ENCODE results near the gene ERGIC1. TPM values are rescaled to one million over a fixed set of nuclear protein-coding genes. Genes with fewer than 3 reads are reported as not detected.
"Not testable (repeated sequence)": the region's sequence is repeated elsewhere in the genome, so short reads cannot be mapped to it uniquely, and the experiment has no call there.

ERGIC1 gene
- total and polyA plus RNA-seq, 4 donors: 46.2 to 110 (median 88.6) TPM

DNA sequence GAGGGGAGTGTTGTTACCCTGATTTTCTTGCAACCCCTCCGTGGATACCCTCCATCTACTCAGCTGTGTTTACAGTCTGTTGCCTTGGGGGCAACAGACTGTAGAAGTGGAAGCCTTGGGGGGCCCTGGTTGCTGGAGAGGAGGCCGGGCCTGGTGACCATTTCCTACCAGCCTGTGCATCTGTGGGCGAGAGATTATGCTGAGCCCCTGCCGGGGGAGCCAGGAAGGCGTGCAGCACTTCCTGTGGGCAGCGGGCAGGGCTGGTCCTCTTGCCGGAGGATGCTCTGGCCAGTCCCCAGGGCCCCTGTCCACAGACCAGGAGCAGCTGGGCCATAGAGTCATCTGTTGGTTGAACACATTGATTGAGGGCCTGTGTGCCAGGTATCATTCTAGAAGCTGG, 11.1 kb downstream of the ERGIC1 start:
- no peaks in the 10 kb centered on the region for H3K9me3 ChIP-seq (ENCODE audit: control insufficient read depth, insufficient read depth, low read length)
- H3K27ac ChIP-seq (ENCODE audit: low read depth, low read length): no peak overlapping the region
- H3K4me3 ChIP-seq (ENCODE audit: low read depth, low read length): no peak overlapping the region
- WGBS (ENCODE audit: insufficient coverage): 85% methylated on average over 6 of the region's 7 CpGs
- peaks cover 20% of the 10 kb centered on the region for H3K4me1 ChIP-seq (ENCODE audit: control insufficient read depth, insufficient read depth, low read length)
- no peaks in the 10 kb centered on the region for H3K27me3 ChIP-seq (ENCODE audit: control insufficient read depth, insufficient read depth, low read length)
- no peak for DNase-seq (ENCODE audit: low read depth in 4 of 6, low spot score in 6 of 6)
- peaks cover 17% of the 10 kb centered on the region for H3K36me3 ChIP-seq (ENCODE audit: control insufficient read depth, insufficient read depth, low read length)

- DNase-seq (ENCODE audit: low read depth in 4 of 6, low spot score in 6 of 6): no peak
- Histone ChIP-seq H3K9me3 (ENCODE audit: control insufficient read depth, insufficient read depth, low read length) (no peaks in the 10 kb centered on the region), H3K4me3 (ENCODE audit: low read depth, low read length) (no peak overlapping the region), H3K27ac (ENCODE audit: low read depth, low read length) (no peak overlapping the region), H3K36me3 (ENCODE audit: control insufficient read depth, insufficient read depth, low read length) (peaks cover 17% of the 10 kb centered on the region), H3K27me3 (ENCODE audit: control insufficient read depth, insufficient read depth, low read length) (no peaks in the 10 kb centered on the region), H3K4me1 (ENCODE audit: control insufficient read depth, insufficient read depth, low read length) (peaks cover 17% of the 10 kb centered on the region)
- 96% methylated on average over 4 of the region's 5 CpGs for WGBS (ENCODE audit: insufficient coverage)
These were observed 11.5 kb downstream of the ERGIC1 start for GRCh38 chr5:172845576-172845975.

DNA sequence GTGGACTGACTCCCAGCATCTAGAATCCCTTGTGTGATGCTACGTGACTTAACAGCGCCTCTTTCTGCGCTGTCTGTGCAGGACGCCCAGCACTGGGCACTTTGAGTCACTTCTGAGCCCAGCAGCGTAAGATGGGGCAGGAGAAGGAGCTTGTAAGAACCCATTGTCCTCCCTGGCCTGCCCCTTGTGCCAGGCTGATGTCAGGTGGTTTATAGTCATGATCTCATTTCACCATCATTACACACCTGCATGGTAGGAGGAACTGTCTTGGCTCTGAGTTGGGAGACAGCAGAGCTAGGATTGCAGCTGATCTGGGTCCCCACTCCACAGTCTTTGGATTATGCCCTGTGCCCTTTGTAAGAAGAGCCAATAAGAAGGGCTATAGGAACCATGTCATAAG, 12.2 kb downstream of the ERGIC1 start:
- 95% methylated on average over 5 of the region's 5 CpGs for WGBS (ENCODE audit: insufficient coverage)
- Histone ChIP-seq H3K27ac (ENCODE audit: low read depth, low read length) (no peak overlapping the region), H3K4me3 (ENCODE audit: low read depth, low read length) (no peak overlapping the region), H3K4me1 (ENCODE audit: control insufficient read depth, insufficient read depth, low read length) (peaks cover 14% of the 10 kb centered on the region), H3K36me3 (ENCODE audit: control insufficient read depth, insufficient read depth, low read length) (peaks cover 17% of the 10 kb centered on the region), H3K27me3 (ENCODE audit: control insufficient read depth, insufficient read depth, low read length) (no peaks in the 10 kb centered on the region), H3K9me3 (ENCODE audit: control insufficient read depth, insufficient read depth, low read length) (no peaks in the 10 kb centered on the region)
- no peak for DNase-seq (ENCODE audit: low read depth in 4 of 6, low spot score in 6 of 6)

GRCh38 chr5:172846677-172847076, 12.6 kb downstream of the ERGIC1 start:
- Histone ChIP-seq H3K4me1 (ENCODE audit: control insufficient read depth, insufficient read depth, low read length) (peaks cover 14% of the 10 kb centered on the region), H3K27ac (ENCODE audit: low read depth, low read length) (no peak overlapping the region), H3K4me3 (ENCODE audit: low read depth, low read length) (no peak overlapping the region), H3K36me3 (ENCODE audit: control insufficient read depth, insufficient read depth, low read length) (peaks cover 17% of the 10 kb centered on the region), H3K27me3 (ENCODE audit: control insufficient read depth, insufficient read depth, low read length) (no peaks in the 10 kb centered on the region), H3K9me3 (ENCODE audit: control insufficient read depth, insufficient read depth, low read length) (no peaks in the 10 kb centered on the region)
- 53% methylated on average over 3 of the region's 4 CpGs for WGBS (ENCODE audit: insufficient coverage)
- DNase-seq (ENCODE audit: low read depth in 4 of 6, low spot score in 6 of 6): no peak

DNA sequence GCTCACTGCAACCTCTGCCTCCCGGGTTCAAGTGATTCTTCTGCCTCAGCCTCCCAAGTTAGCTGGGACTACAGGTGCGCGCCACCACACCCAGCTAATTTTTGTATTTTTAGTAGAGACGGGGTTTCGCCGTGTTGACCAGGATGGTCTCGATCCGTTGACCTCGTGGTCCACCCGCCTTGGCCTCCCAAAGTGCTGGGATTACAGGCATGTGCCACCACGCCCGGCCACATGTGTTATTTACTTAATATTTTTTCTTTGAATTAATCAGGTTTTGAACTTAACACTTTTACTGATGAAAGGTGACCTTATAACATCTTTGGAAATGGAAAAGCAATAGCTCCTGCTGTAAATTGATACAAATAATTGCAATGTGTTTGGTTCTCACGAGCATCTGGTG, 13.5 kb downstream of the ERGIC1 start:
- DNase-seq (ENCODE audit: low read depth in 4 of 6, low spot score in 6 of 6): not testable (repeated sequence)
- H3K4me1 ChIP-seq (ENCODE audit: control insufficient read depth, insufficient read depth, low read length): peaks cover 21% of the 10 kb centered on the region

DNA sequence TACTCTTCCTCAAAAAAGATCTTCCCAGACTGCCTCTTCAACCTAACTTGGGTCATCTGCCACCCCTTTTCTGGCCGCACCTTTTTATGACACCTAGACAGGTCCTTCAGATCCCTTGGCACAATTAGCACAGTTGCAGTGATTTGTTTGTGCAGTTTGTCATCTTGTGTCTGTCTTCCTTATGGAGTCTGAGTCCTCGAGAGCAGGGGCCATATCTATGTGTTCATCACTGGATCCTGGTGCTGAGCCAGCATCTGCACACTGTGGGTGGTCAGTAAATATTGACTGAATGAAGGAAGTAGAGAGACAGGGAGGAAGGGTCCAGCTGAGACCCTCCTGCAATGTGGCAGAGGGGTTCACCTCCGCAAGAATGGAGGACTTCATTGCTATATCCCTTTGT, 14.4 kb downstream of the ERGIC1 start:
- H3K27ac ChIP-seq (ENCODE audit: low read depth, low read length): no peak overlapping the region
- no peaks in the 10 kb centered on the region for H3K27me3 ChIP-seq (ENCODE audit: control insufficient read depth, insufficient read depth, low read length)
- peaks cover 23% of the 10 kb centered on the region for H3K36me3 ChIP-seq (ENCODE audit: control insufficient read depth, insufficient read depth, low read length)
- WGBS (ENCODE audit: insufficient coverage): 62% methylated on average over 1 of the region's 3 CpGs
- no peak overlapping the region for H3K4me3 ChIP-seq (ENCODE audit: low read depth, low read length)
- peaks cover 22% of the 10 kb centered on the region for H3K4me1 ChIP-seq (ENCODE audit: control insufficient read depth, insufficient read depth, low read length)
- no peak for DNase-seq (ENCODE audit: low read depth in 4 of 6, low spot score in 6 of 6)
- no peaks in the 10 kb centered on the region for H3K9me3 ChIP-seq (ENCODE audit: control insufficient read depth, insufficient read depth, low read length)

More for the DNA sequence above, 13.5 kb downstream of the ERGIC1 start:
- H3K27me3 ChIP-seq (ENCODE audit: control insufficient read depth, insufficient read depth, low read length); H3K4me3 ChIP-seq (ENCODE audit: low read depth, low read length); H3K9me3 ChIP-seq (ENCODE audit: control insufficient read depth, insufficient read depth, low read length); H3K27ac ChIP-seq (ENCODE audit: low read depth, low read length): not testable (repeated sequence)
- peaks cover 17% of the 10 kb centered on the region for H3K36me3 ChIP-seq (ENCODE audit: control insufficient read depth, insufficient read depth, low read length)
- 82% methylated on average over 2 of the region's 13 CpGs for WGBS (ENCODE audit: insufficient coverage)

GRCh38 chr5:172849606-172850453, 15.8 kb downstream of the ERGIC1 start:
- Histone ChIP-seq H3K4me3 (ENCODE audit: low read depth, low read length) (no peak overlapping the region), H3K4me1 (ENCODE audit: control insufficient read depth, insufficient read depth, low read length) (peaks cover 20% of the 10 kb centered on the region), H3K9me3 (ENCODE audit: control insufficient read depth, insufficient read depth, low read length) (no peaks in the 10 kb centered on the region), H3K27ac (ENCODE audit: low read depth, low read length) (no peak overlapping the region), H3K27me3 (ENCODE audit: control insufficient read depth, insufficient read depth, low read length) (no peaks in the 10 kb centered on the region), H3K36me3 (ENCODE audit: control insufficient read depth, insufficient read depth, low read length) (peaks cover 18% of the 10 kb centered on the region)
- WGBS (ENCODE audit: insufficient coverage): 87% methylated on average over 9 of the region's 15 CpGs
- no peak for DNase-seq (ENCODE audit: low read depth in 4 of 6, low spot score in 6 of 6)

DNA sequence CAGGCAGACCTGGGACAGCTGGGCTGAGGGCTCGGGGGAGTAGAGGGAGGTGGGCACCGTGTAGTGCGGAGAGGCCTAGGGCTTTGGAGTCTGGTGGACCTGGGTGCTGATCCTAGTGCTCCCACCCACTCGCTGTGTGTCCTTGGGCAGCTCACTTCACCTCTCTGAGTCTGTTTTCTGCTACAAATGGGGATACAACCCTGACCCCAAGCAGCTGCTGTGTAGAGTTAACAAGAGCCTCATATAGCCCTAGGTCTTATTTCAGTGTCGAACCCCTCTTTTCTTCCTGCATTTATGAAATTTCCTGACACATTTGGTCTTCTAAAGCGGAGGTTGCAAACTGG, 16.4 kb downstream of the ERGIC1 start:
- no peak for DNase-seq (ENCODE audit: low read depth in 4 of 6, low spot score in 6 of 6)
- Histone ChIP-seq H3K36me3 (ENCODE audit: control insufficient read depth, insufficient read depth, low read length) (peaks cover 20% of the 10 kb centered on the region), H3K27me3 (ENCODE audit: control insufficient read depth, insufficient read depth, low read length) (no peaks in the 10 kb centered on the region), H3K4me1 (ENCODE audit: control insufficient read depth, insufficient read depth, low read length) (peaks cover 15% of the 10 kb centered on the region), H3K27ac (ENCODE audit: low read depth, low read length) (no peak overlapping the region), H3K9me3 (ENCODE audit: control insufficient read depth, insufficient read depth, low read length) (no peaks in the 10 kb centered on the region), H3K4me3 (ENCODE audit: low read depth, low read length) (no peak overlapping the region)
- WGBS (ENCODE audit: insufficient coverage): 97% methylated on average over 5 of the region's 6 CpGs

DNA sequence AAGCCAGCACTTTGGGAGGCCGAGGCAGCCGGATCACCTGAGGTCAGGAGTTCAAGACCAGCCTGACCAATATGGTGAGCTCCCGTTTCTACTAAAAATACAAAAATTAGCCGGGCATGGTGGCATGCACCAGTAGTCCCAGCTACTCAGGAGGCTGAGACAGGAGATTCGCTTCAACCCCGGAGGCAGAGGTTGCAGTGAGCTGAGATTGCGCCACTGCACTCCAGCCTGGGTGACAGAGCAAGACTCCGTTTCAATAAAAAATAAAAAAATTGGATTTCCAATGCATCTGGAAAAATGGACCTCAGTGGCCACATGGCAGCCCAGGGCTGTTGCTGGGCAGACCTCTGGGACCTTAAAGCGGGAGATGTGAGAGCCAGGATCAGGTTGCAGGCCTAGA, 17.2 kb downstream of the ERGIC1 start:
- Histone ChIP-seq H3K36me3 (ENCODE audit: control insufficient read depth, insufficient read depth, low read length) (peaks cover 28% of the 10 kb centered on the region), H3K4me1 (ENCODE audit: control insufficient read depth, insufficient read depth, low read length) (peaks cover 15% of the 10 kb centered on the region)
- H3K27me3 ChIP-seq (ENCODE audit: control insufficient read depth, insufficient read depth, low read length); H3K27ac ChIP-seq (ENCODE audit: low read depth, low read length); H3K4me3 ChIP-seq (ENCODE audit: low read depth, low read length); H3K9me3 ChIP-seq (ENCODE audit: control insufficient read depth, insufficient read depth, low read length); DNase-seq (ENCODE audit: low read depth in 4 of 6, low spot score in 6 of 6): not testable (repeated sequence)
- over 99% methylated on average over 9 of the region's 9 CpGs for WGBS (ENCODE audit: insufficient coverage)
